MCF 10A (cell line): Measurements from ENCODE around the gene TMEM259. TPM values are rescaled to one million over a fixed set of nuclear protein-coding genes. Genes with fewer than 3 reads are reported as not detected.

Experiments used
- BruUV-seq: library from RNA; stranded (reverse); fragments of 400-500 nt; replicated peaks from 2 replicates; lab custom pipeline; 2021; lab: Mats Ljungman, UMichigan
- CTCF ChIA-PET: fragments of 300-600 bp; sonication (Branson Sonifier 250); formaldehyde crosslinking; extraction: SDS; loops from one replicate; lab custom pipeline; 2021; ENCODE audit warnings: antibody characterized with exemption, inconsistent platforms; lab: Yijun Ruan, JAX
- POLR2A ChIA-PET: fragments of 300-600, 350-650 bp; sonication (Branson Sonifier 250); formaldehyde crosslinking; extraction: SDS; loops from one replicate; lab custom pipeline; 2020; ENCODE audit warnings: antibody characterized with exemption, inconsistent platforms; lab: Yijun Ruan, JAX
- DNase-seq: peaks from one replicate; pipeline ENCODE4 v3.0.0-alpha.2; 2018; ENCODE audit not compliant: unreplicated experiment
- H3K27ac Mint-ChIP-seq: one replicate; pipeline ENCODE4 v1.8.0; 2022; ENCODE audit warnings: mild to moderate bottlenecking, low read depth, mixed read lengths; ENCODE audit not compliant: unreplicated experiment
- H3K27me3 Mint-ChIP-seq: one replicate; pipeline ENCODE4 v1.8.0; 2022; ENCODE audit warnings: mixed read lengths; ENCODE audit not compliant: insufficient read depth, unreplicated experiment
- H3K36me3 Mint-ChIP-seq: one replicate; pipeline ENCODE4 v1.8.0; 2022; ENCODE audit warnings: mild to moderate bottlenecking, moderate library complexity, mixed read lengths; ENCODE audit not compliant: insufficient read depth, unreplicated experiment
- H3K4me1 Mint-ChIP-seq: one replicate; pipeline ENCODE4 v1.8.0; 2022; ENCODE audit warnings: mixed read lengths; ENCODE audit not compliant: insufficient read depth, unreplicated experiment
- H3K4me3 Mint-ChIP-seq: one replicate; pipeline ENCODE4 v1.8.0; 2022; ENCODE audit warnings: mild to moderate bottlenecking, moderate library complexity, mixed read lengths; ENCODE audit not compliant: unreplicated experiment
- H3K9me3 Mint-ChIP-seq: one replicate; pipeline ENCODE4 v1.8.0; 2022; ENCODE audit warnings: mixed read lengths; ENCODE audit not compliant: unreplicated experiment
- CTCF ChIP-seq: fragments of 200-600 bp; IDR thresholded peaks from one replicate; pipeline ENCODE4 v1.8.0; 2022; ENCODE audit warnings: antibody characterized with exemption, mild to moderate bottlenecking; ENCODE audit not compliant: unreplicated experiment
- intact Hi-C: fragments of 100-400 bp; cut with micrococcal nuclease; formaldehyde crosslinking; loops from 2 replicates; pipeline ENCODE4 v1.14.1; 2022
- total RNA-seq: library from RNA; stranded (reverse); gene quantifications from 2 replicates; pipeline ENCODE4 v1.2.3, GENCODE V29; 2022

Gene TMEM259
- total RNA-seq, 1 experiment from 2014 or later = 130 TPM

GRCh38 chr19:1009981-1010538 is 10.9 kb downstream of the TMEM259 start:
- CTCF ChIA-PET = interaction anchor here (1.2 kb wide), 1 partner anchor 8 kb away, joined by 3 read pairs; no protein-coding TSS in a partner anchor
- H3K4me3 Mint-ChIP-seq = no peak overlapping the region
- no peak overlapping the region for H3K27ac Mint-ChIP-seq
- no peaks in the 10 kb centered on the region for H3K4me1 Mint-ChIP-seq
- H3K36me3 Mint-ChIP-seq = peaks cover 20% of the 10 kb centered on the region
- H3K9me3 Mint-ChIP-seq = no peaks in the 10 kb centered on the region
- DNase-seq = no peak
- no peaks in the 10 kb centered on the region for H3K27me3 Mint-ChIP-seq
- POLR2A ChIA-PET = interaction anchor here (1.0 to 1.4 kb wide), 2 partner anchors 9 to 14 kb away, joined by 3 read pairs; no protein-coding TSS in a partner anchor
- no peak for TF ChIP-seq CTCF
- intact Hi-C loops = no loop called here
- BruUV-seq = no TSS peak

DNA sequence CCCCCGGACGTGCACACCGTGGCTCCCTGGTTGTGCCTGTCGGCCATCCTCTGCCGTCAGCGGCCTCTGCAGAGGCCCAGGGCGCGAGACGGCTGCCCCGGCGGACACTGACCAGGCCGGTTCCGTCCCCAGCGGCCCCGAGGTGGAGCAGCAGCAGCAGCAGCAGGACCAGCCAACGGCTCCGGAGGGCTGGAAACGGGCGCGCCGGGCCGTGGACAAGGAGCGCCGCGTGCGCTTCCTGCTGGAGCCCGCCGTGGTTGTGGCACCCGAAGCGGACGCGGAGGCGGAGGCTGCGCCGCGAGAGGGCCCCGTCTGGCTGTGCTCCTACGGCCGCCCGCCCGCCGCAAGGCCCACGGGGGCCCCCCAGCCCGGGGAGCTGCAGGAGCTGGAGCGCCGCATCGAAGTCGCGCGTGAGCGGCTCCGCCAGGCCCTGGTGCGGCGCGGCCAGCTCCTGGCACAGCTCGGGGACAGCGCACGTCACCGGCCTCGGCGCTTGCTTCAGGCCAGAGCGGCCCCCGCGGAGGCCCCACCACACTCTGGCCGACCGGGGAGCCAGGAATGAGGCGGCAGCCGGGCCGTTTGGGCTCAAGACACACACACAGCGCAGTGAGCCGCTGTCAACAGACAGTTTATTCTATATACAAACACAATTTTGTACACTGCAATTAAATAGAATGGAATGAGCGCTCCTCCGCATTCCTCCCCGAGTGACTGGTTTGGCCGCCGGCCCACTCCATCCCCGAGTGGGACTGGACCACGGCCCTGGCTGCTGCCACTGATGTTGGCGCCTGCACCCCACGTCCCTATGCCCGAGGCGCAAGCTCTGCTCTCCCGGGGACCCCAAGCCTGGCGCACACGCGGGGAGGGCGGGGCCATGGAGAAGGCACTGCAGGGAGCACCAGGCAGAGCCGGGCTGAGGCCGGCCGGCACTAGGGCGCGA is 11.6 kb downstream of the TMEM259 start:
- Mint-ChIP-seq H3K4me1 (no peaks in the 10 kb centered on the region), H3K9me3 (no peaks in the 10 kb centered on the region), H3K4me3 (no peak overlapping the region), H3K27me3 (no peaks in the 10 kb centered on the region), H3K27ac (no peak overlapping the region), H3K36me3 (peaks cover 20% of the 10 kb centered on the region)
- ChIA-PET POLR2A (interaction anchor here (1.0 to 1.4 kb wide), 2 partner anchors 10 to 13 kb away, joined by 3 read pairs; no protein-coding TSS in a partner anchor), CTCF (interaction anchor here (1.2 kb wide), 1 partner anchor 8 kb away, joined by 3 read pairs; no protein-coding TSS in a partner anchor)
- TSS peak; percentile 83 for BruUV-seq
- DNase-seq = no peak
- intact Hi-C loops = no loop called here
- no peak for TF ChIP-seq CTCF

- H3K4me3 Mint-ChIP-seq = no peak overlapping the region
- ChIA-PET CTCF (no interaction called here), POLR2A (no interaction called here)
- H3K4me1 Mint-ChIP-seq = no peaks in the 10 kb centered on the region
- no TSS peak for BruUV-seq
- TF ChIP-seq CTCF = no peak
- no peaks in the 10 kb centered on the region for H3K9me3 Mint-ChIP-seq
- no peaks in the 10 kb centered on the region for H3K27me3 Mint-ChIP-seq
- H3K27ac Mint-ChIP-seq = no peak overlapping the region
- no peak for DNase-seq
- peaks cover 14% of the 10 kb centered on the region for H3K36me3 Mint-ChIP-seq
- intact Hi-C loops = no loop called here
Measured at GRCh38 chr19:1008268-1009040, 12.5 kb downstream of the TMEM259 start.
